Left ventricle myocardium superior (tissue), 1 donor: ENCODE measurements around the gene ME3. TPM values are rescaled to one million over a fixed set of nuclear protein-coding genes. Genes with fewer than 3 reads are reported as not detected.
A peak's percentile ranks its signal among the peaks of the same experiment; 100 is the strongest.

Experiments used
- ATAC-seq: fragments of 200-7000 bp; cut with Tn5 transposase; one replicate; pipeline ENCODE4 v1.9.1; 2020; ENCODE audit warnings: mild to moderate bottlenecking, moderate library complexity
- DNase-seq: peaks from one replicate; pipeline ENCODE4 v3.0.0-alpha.2; 2020
- intact Hi-C: fragments of 100-400 bp; cut with micrococcal nuclease; formaldehyde crosslinking; loops from one replicate; pipeline ENCODE4 v1.11.0; 2022
- total RNA-seq: library from RNA; stranded (reverse); fragmentation: NEBNext Ultra II Directional; extraction: Animal tissue kit (Norgen Biotek cat#: 25700); gene quantifications from one replicate; pipeline ENCODE4 v1.2.1, GENCODE V29; 2021
- donor health status: DM: no; HTN: yes; CAD: no; lungs with severe emphysema.

Gene ME3
- total RNA-seq, 1 donor from 2014 or later = 29.8 TPM

DNA sequence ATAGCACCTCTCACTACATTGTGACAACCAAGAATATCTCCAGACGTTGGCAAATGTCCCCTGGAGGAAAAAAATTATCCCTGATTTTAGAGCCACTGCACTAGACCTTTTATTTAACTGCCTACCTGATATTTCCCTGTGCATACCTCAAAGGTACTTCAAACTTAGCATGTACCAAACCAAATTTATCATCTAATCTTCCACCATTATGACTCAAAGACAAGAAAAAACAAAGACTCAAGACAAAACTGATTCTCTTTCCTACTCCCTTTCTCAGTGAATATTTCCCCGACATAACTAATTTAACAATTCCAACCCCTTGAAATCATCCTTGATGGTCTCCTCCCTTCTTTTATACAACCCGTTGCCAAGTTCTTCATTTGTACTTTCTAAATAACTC, 161.7 kb downstream of the ME3 start:
- intact Hi-C loops = no loop called here
- DNase-seq (no peak), ATAC-seq (no peak)

- intact Hi-C loops = no loop called here
- ATAC-seq (peak; percentile 18), DNase-seq (no peak)
Observed at GRCh38 chr11:86510097-86510496, 162.3 kb downstream of the ME3 start.

- DNase-seq = no peak
- ATAC-seq = peak; percentile 67
- intact Hi-C loops = no loop called here
Observed at GRCh38 chr11:86509588-86509974, 162.8 kb downstream of the ME3 start.

DNA sequence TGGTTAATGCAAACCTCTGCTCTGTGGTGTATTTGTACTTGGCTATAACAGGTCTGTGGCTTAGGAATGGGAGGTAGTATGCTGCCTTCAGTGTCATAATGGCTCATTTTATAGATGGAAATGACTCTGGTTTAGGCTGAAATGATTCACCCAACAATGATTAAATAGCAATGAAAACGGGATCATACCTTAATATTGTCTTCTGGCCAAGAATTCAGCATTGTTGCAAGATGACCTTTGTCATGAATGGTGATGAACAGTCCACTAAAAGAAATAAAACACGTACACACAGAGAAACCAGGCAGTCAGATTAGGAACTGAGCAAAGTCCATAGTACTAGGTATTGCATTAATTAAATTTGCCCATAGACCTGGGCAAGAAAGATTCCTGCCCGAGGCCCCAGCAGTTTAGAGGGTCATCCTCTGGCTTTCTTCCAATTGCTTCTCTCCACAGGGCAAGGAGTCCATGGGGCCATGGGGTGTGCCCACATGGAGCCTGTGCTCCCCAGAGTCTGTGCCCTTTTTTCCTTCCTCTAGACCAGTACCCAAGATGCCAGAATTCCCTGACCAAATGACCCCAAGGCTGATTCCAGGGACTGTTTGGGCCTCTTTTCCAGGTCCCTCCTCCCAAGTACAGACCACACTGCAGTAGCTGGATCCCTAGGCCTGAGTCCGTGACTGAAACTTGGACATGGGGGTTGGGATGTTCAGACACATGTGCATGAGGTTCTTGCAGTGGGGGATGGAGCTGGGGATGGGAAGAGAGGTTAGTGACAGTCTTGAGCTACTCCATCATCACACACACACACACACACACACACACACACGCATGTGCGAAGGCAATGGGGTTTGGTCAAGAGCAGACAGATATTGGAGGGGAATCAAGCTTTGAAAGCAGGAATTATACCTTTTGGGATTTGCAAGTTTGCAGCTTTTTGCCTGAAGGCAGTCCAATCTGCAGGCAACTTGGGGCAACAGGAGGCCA, 163.5 kb downstream of the ME3 start:
- ATAC-seq = peak; percentile 27
- no peak for DNase-seq
- intact Hi-C loops = no loop called here

- ATAC-seq = no peak
- DNase-seq = no peak
- intact Hi-C loops = no loop called here
Observed at GRCh38 chr11:86507249-86507845, 165.1 kb downstream of the ME3 start.

- no peak for DNase-seq
- ATAC-seq = no peak
- intact Hi-C loops = no loop called here
Observed at GRCh38 chr11:86506235-86506634, 166.2 kb downstream of the ME3 start.

DNA sequence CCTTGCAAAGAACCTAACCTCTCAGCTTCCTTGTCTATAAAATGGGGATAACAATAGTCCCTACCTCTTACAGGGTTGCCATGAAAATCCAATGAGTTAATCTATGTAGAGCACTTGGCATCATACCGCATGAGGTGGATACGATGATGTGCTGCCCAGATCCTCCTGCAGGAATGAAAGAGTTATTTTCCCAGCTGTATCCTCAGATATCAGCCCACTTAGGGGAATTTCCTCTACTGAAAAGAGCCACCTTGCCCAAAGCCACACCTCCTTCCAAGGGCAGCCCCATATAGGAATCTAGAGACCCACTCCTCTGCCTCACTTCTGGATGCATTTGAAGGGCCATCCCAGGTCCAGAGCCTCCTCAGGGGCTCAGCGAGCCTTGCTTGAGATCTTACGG, 169.3 kb downstream of the ME3 start:
- ATAC-seq (no peak), DNase-seq (no peak)
- intact Hi-C loops = no loop called here

DNA sequence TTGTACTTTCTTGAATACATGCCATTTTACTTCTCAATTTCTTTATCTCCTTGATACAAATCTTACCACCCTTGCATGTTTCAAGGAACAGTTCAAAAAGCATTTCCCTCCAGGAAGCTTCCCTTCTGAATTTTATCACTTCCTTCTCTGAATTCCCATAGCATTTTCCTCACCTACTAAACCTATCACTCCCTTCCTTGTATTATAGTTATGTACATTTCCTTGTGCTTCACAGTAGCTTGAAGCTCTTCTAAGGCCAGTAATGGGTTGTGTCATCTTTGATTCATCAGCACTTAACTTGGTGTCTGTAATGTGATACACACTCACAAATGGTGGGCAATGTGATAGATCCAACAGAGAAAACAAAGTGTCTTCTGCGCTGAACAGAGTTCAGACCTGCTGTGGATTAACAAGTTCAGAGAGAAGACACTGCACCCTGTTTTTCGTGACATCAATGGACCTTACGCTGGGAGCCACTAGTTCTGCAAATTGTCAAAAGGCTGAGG, 170.2 kb downstream of the ME3 start:
- intact Hi-C loops = no loop called here
- no peak for DNase-seq
- ATAC-seq = no peak

- intact Hi-C loops = no loop called here
- ATAC-seq (no peak), DNase-seq (no peak)
Observed at GRCh38 chr11:86500500-86501140, 171.8 kb downstream of the ME3 start.

DNA sequence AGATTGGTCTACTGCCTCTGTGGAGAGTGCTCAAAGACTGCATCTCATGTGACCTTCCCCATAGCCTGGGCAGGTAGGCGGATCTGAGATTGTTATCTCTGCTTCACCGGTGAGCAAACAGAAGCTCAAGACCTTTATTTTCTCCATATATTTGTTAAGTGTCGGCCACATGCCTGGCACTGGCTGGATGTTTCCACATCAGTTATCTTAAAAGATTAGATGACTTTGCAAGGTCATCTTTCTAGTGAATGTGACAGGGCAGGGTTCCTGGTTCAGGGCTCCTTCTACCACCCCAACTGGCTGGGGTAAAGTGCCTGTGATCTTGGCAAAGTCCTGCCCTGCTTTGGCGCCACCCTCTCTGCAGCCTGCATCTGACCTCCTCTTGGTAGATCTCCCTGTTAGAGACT, 172.7 kb downstream of the ME3 start:
- peak; percentile 66 for ATAC-seq

GRCh38 chr11:86497836-86498235, 174.6 kb downstream of the ME3 start:
- no peak for DNase-seq
- ATAC-seq = no peak
- intact Hi-C loops = no loop called here

More for the DNA sequence above, 172.7 kb downstream of the ME3 start:
- no peak for DNase-seq
- intact Hi-C loops = no loop called here

GRCh38 chr11:86497310-86497709, 175.1 kb downstream of the ME3 start:
- intact Hi-C loops = no loop called here
- DNase-seq (no peak), ATAC-seq (no peak)

DNA sequence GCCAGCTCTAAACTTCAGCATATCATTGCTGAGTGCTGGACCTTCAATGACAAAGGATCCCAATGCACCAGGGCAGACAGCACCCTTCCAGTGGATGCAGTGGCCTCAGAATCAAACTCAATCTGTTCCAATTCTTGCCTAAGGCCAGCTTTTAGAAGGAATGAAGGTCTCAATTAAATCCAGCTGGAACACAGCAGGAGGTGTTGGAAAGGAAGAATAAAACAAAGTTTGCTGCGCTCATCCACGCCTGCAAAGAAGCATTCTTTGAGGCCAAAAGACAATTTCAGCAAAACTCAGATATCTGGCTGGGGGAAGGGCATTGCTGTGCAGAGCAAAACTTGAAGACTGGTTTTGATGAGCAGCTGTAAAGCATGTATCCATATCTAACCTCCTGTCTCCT, 177.1 kb downstream of the ME3 start:
- no peak for DNase-seq
- intact Hi-C loops = no loop called here
- no peak for ATAC-seq

DNA sequence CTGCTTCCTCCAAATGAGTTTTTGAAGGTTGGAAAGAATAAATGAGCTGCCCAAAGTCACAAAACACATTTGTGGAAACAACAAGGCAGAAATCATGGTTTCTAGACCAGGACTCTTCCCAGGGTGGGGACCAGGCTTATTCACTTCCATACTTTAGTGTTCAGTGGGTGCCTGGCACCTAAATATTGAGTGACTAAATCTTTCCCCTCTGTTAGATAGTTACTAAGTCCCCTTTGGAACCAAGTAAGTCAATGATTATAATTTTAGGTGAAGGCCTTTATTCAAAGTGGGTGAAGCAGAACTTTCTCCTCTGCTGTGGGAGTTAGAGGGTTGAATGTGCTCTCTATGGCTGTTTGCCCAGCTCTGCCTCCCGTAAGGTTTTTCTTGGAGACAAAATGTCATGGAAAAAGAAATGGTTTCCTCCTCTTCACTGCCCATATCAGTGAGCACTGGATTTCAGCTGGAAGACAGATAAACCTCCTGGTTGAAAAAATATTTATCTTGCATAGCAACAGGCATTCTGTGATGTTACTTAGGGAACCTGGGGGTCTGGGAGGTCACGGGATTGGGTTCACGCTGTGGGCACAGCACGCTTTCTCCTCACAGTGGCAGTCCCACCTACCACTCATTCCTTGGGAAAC, 179.9 kb downstream of the ME3 start:
- DNase-seq (no peak), ATAC-seq (peak; percentile 60)
- intact Hi-C loops = no loop called here

DNA sequence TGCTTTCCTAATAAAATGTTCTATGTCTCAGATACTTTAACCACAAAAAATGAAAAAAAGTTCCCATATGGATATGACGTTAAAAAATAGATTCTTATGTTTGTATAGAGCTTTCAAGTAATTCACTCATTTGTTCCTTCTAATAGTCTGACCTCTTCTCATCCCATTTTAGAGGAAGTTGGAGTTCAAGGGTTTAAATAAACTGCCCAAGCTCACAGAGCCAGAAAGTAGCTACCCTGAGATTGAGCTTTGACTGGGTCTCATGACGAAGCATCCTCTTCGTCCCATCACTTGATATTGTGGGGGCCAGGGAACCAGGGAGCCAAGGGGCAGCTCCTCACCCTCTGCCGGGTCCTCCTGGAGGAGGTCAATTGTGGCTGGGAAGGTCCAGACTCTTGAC, 181.4 kb downstream of the ME3 start:
- ATAC-seq (no peak), DNase-seq (no peak)
- intact Hi-C loops = no loop called here

- DNase-seq = no peak
- intact Hi-C loops = no loop called here
- ATAC-seq = no peak
Observed at GRCh38 chr11:86490582-86490981, 181.8 kb downstream of the ME3 start.

- no peak for DNase-seq
- ATAC-seq = no peak
- intact Hi-C loops = no loop called here
Observed at GRCh38 chr11:86489442-86489841, 183.0 kb downstream of the ME3 start.

- ATAC-seq (no peak), DNase-seq (no peak)
- intact Hi-C loops = no loop called here
Observed at GRCh38 chr11:86488553-86488952, 183.9 kb downstream of the ME3 start.

DNA sequence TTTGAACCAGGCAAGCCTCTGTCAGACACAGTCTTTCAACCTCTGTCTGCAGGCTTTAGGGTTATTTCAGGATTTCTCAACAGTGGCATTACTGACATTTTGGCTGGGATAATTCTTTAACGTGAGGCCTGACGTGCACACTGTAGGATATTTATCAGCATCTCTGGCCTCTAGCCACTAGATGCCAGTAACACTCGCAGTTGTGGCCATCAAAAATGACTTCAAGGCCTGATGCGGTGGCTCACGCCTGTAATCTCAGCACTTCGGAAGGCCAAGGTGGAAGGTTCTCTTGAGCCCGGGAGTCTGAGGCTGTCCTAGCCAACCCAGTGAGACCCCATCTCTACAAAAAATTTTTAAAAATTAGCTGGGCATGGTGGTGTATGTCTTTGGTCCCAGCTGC, 184.7 kb downstream of the ME3 start:
- no peak for ATAC-seq
- intact Hi-C loops = no loop called here

More for the DNA sequence above, 184.7 kb downstream of the ME3 start:
- no peak for DNase-seq
